Kidney epithelial cell (primary cell): Measurements from ENCODE around the gene GLB1L2. TPM values are rescaled to one million over a fixed set of nuclear protein-coding genes. Genes with fewer than 3 reads are reported as not detected.

Source experiments
- DNase-seq: peaks from one replicate; pipeline ENCODE4 v3.0.0-alpha.2; 2010; ENCODE audit warnings: low read depth
- H3K27me3 ChIP-seq: 2 replicates; pipeline ENCODE4 v1.6.0; 2011; ENCODE audit warnings: low read length; ENCODE audit not compliant: control insufficient read depth, insufficient read depth
- H3K36me3 ChIP-seq: 2 replicates; pipeline ENCODE4 v1.5.1; 2011; ENCODE audit warnings: low read length; ENCODE audit not compliant: control insufficient read depth, insufficient read depth
- H3K4me3 ChIP-seq: 2 replicates; pipeline ENCODE4 v1.5.1; 2011; ENCODE audit warnings: low read depth, mild to moderate bottlenecking, control low read depth, low read length
- total RNA-seq: library from RNA; depleted of rRNA; stranded (reverse); fragments of >200 nt; gene quantifications from 2 replicates; pipeline ENCODE4 v1.2.3, GENCODE V29; 2015
- TF ChIP-seq, protein P1 (sequence below): IDR thresholded peaks from 2 replicates; pipeline ENCODE4 v1.5.1; 2011; ENCODE audit warnings: mild to moderate bottlenecking, moderate library complexity, low read length, control low read depth, inconsistent platforms; ENCODE audit not compliant: insufficient read depth, poor library complexity, severe bottlenecking

Gene GLB1L2
- total RNA-seq, 1 donor from 2014 or later: 16.3 TPM

DNA sequence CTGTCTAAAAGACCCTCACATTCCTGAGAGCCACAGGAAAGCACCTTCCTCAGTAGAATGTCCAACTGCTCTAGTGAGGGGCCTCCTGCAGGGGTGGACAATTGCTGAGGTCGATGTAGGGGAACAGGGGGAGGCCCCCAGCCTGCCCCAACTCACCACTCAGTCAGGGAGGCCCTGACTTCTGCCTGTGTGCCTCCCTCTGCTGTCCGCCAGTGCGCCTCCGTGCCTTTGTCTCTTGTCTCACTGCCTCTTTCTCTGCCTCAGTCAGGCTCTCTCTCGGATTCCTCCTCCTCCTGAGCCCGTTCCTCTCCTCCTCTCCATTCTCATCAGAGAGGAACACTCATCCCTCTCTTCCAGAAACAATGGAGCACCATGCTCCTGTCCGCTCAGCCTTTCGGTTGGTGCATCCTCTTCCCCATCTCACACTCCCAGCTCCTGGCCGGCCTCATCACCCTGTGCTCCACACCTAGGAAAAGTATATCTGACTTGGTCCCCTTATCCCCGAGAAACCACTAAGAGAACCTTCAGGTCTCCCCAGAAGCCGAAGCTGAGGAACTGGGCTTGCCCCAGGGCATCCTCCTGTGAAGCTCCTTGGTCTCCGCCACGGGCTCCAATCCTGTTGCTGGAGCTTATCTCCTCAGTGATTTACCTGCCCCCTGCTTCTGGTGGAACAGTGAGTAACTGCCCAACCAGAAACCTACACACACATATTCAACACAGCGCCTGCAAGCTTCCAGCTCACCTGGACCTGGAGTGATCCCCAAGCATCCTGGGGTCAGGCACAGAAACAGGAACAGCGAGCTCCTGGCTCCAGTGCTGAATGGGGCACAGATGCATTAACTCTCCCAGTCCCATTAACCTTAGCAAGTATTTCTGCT, 78.0 kb downstream of the GLB1L2 start:
- TF ChIP-seq, protein P1, sequence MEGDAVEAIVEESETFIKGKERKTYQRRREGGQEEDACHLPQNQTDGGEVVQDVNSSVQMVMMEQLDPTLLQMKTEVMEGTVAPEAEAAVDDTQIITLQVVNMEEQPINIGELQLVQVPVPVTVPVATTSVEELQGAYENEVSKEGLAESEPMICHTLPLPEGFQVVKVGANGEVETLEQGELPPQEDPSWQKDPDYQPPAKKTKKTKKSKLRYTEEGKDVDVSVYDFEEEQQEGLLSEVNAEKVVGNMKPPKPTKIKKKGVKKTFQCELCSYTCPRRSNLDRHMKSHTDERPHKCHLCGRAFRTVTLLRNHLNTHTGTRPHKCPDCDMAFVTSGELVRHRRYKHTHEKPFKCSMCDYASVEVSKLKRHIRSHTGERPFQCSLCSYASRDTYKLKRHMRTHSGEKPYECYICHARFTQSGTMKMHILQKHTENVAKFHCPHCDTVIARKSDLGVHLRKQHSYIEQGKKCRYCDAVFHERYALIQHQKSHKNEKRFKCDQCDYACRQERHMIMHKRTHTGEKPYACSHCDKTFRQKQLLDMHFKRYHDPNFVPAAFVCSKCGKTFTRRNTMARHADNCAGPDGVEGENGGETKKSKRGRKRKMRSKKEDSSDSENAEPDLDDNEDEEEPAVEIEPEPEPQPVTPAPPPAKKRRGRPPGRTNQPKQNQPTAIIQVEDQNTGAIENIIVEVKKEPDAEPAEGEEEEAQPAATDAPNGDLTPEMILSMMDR: no peak

DNA sequence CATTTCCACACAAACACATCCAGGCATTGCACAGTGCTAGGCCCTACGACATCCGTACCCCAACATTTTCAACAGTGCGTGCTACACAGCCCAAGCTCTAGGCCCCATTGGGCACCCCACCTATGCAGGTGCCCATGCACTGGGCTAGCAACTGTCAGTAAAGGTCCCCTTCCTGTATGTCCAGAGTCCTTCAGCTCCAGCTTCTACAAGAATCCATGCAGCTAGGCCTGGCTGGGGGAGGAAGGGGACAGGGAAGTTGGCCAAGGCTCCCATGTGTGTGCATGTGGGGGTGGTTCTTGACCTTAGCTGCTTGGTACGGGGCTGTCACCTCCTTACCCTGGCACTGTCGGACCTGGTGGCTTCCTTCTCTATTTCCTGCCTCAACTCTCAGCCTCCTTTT, 79.0 kb downstream of the GLB1L2 start:
- H3K36me3 ChIP-seq: no peaks in the 10 kb centered on the region
- no peak overlapping the region for H3K4me3 ChIP-seq
- TF ChIP-seq, protein P1: no peak
- peaks cover 49% of the 10 kb centered on the region for H3K27me3 ChIP-seq
- DNase-seq: no peak

More for the DNA sequence above, 78.0 kb downstream of the GLB1L2 start:
- Histone ChIP-seq H3K4me3 (no peak overlapping the region), H3K36me3 (no peaks in the 10 kb centered on the region), H3K27me3 (peaks cover 49% of the 10 kb centered on the region)
- DNase-seq: no peak

DNA sequence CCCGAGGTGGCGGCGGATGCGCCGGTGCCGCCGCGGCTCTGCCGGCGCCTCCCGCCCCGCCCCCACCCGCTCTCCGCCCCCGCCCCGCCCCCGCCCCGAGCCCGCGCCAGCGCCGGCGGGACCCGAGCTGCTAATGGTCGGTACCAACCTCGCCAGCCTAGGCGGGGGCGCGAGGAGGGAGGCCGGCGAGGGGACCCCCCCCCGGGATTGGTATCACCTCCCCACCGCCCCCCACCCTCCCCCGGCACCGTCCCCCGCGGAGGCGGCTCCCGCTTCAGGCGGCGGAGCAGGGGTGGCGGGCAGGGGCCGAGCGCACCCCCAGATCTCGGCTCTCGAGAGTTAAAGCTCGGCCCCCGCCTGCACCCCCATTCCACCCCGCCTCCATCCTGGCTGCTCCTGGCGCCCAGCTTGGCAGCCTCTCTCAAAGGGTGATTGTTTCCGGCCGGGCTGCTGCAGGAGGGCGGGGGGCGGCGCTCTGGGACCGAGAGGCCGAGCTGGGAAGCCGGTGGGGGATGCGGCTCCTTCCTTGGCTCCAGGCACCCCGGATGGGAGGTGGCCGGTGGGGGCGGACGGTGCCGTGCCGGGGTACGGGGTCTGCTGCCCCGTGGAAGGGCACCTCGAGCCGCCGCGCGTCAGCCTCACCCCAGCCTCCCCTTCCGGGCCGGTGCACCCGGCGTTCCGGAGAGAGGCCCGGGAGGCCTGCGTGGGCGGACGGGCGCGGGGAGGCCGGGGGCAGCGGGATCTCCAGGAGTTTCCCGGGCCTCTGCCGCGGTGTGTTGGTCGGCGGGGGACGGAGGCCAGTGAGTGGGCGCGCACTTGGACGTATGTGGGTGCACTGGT, 80.6 kb downstream of the GLB1L2 start, which contains the start of gene B3GAT1:
Gene B3GAT1 (minus strand): TSS at position 40 of the 840 bp plus-strand sequence. CDS start 24,583 bp downstream, outside the sequence.
- TF ChIP-seq, protein P1: no peak
- Histone ChIP-seq H3K4me3 (peak within 1 kb of the TSS; percentile 27), H3K27me3 (peaks cover 46% of the 10 kb centered on the region), H3K36me3 (no peaks in the 10 kb centered on the region)
- DNase-seq: no peak

DNA sequence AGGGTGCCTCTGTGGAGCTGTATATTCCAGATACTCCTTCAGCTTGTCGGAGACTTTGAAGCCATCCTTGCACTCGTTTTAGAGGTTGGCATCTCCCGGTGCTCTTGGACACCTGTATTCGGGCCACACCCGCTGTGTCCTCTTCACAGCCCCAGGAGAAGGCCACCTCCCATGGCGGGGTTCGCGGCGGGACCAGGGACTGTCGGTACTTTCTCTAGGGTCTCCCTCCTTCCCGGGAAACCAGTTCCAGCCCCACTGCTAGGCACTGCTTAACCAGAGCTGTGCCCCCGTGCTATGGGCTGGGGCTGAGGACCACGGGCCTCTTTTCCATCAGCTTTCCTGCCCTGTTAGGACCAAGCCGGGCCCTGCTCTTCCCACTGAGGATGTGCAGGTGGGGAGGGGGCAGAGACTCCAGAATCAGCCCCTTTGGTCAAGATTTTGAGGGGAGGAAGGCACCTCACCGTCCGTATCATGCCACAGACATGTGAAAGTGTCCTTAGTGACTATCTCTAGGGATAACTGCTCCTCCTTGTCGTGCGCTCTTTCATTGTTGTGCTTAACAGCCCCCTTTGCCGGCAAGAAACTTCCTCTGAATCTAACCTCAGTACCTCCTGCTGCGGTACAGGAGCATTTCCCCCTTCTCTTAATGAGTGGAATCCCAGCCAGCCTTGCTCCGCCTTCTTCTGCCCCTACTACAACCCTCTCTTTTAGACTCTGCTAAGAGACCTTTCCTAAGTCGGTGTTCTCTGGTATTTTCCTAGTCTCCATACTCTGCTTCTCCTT, 81.4 kb downstream of the GLB1L2 start:
- H3K4me3 ChIP-seq: no peak overlapping the region
- peaks cover 46% of the 10 kb centered on the region for H3K27me3 ChIP-seq
- no peaks in the 10 kb centered on the region for H3K36me3 ChIP-seq
- DNase-seq: no peak
- TF ChIP-seq, protein P1: no peak

DNA sequence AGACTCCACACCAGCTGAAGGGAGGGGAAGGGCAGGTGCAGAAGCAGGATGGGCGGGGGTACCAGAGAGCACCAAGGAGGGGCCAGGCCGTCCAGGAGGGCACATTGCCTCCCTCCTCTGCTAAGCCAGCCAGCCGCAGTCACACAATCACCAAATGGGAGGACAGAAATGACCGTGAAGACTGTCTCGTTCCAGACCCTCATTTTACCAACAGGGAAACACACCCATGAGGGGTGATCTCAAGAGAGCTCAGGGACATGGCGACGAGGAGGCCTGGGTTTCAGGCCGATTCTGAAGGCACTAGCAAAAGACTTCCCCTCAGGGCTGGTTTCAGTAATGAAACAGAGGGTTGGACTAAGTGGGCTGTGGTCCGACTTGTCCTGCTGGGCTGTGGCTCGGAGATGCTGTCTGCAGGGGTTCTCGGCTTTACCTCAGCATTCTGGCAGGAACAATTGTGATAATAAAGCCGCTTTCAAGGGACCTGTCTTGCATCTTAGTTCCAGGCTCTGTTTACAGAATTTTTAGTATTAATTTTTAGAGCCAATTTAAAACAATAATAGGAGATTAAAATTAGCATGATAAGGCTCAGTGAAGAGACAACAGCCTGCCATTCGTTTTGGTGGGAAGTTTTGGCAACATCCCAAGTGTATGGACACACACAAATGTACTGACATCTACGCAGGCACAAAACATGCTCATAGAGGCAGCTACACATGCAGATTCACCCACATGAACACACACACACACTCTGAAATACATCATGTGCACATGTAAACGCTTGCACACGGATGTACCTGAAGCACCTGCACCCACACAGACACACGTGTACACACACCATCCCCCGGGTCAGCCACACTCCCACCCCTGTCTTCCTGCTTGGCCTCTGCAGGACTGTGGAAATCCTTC, 82.3 kb downstream of the GLB1L2 start:
- TF ChIP-seq, protein P1: no peak
- Histone ChIP-seq H3K27me3 (peaks cover 46% of the 10 kb centered on the region), H3K36me3 (no peaks in the 10 kb centered on the region), H3K4me3 (no peak overlapping the region)
- no peak for DNase-seq
